Lung (tissue), 12 donors: ENCODE measurements around the gene MAGOH. TPM values are rescaled to one million over a fixed set of nuclear protein-coding genes. Genes with fewer than 3 reads are reported as not detected.

ENCODE experiments used
- ATAC-seq: fragments of 200-7000 bp; cut with Tn5 transposase; one replicate; pipeline ENCODE4 v1.9.1; 2020; ENCODE audit warnings: moderate number of reproducible peaks; ENCODE audit not compliant: insufficient read depth, low FRiP score
- DNase-seq, 3 donors: peaks; one replicate each; pipeline ENCODE4 v3.0.0-alpha.2; 2013 to 2017
- H3K27ac ChIP-seq, 2 donors: one replicate each; pipeline ENCODE4 v1.5.1; 2013; ENCODE audit warnings: mild to moderate bottlenecking in 2 of 2, moderate library complexity in 2 of 2, control low read depth in 1 of 2, inconsistent platforms in 1 of 2, low read depth in 1 of 2, low read length in 1 of 2
- H3K27me3 ChIP-seq, 3 donors: one replicate each; pipeline ENCODE4 v1.5.1; 2013; ENCODE audit warnings: low read length in 2 of 3; ENCODE audit not compliant: control insufficient read depth in 3 of 3, insufficient read depth in 3 of 3
- H3K36me3 ChIP-seq, 4 donors: one replicate each; pipeline ENCODE4 v1.5.1; 2013; ENCODE audit warnings: low read length in 4 of 4, mild to moderate bottlenecking in 1 of 4, moderate library complexity in 1 of 4; ENCODE audit not compliant: control insufficient read depth in 4 of 4, insufficient read depth in 4 of 4
- H3K4me1 ChIP-seq, 5 donors: one replicate each; pipeline ENCODE4 v1.5.1; 2013; ENCODE audit warnings: low read length in 5 of 5, mild to moderate bottlenecking in 2 of 5, moderate library complexity in 1 of 5; ENCODE audit not compliant: control insufficient read depth in 5 of 5, insufficient read depth in 5 of 5
- H3K4me3 ChIP-seq: one replicate; pipeline ENCODE4 v1.5.1; 2013; ENCODE audit warnings: mild to moderate bottlenecking, control low read depth, moderate library complexity
- H3K9ac ChIP-seq, 2 donors: one replicate each; pipeline ENCODE4 v1.5.1; 2013; ENCODE audit warnings: low read length in 2 of 2, control low read depth in 1 of 2; ENCODE audit not compliant: insufficient read depth in 1 of 2
- H3K9me3 ChIP-seq, 4 donors: one replicate each; pipeline ENCODE4 v1.5.1; 2013; ENCODE audit warnings: low read length in 3 of 4, mild to moderate bottlenecking in 1 of 4, moderate library complexity in 1 of 4; ENCODE audit not compliant: control insufficient read depth in 4 of 4, insufficient read depth in 3 of 4
- WGBS, 2 donors: extraction: QIAGEN DNeasy Blood & Tissue Kit; methylation state at CpG; one replicate each; pipeline ENCODE4 v1.1.7; 2013; 5-methylcytosine and 5-hydroxymethylcytosine counted together
- polyA plus RNA-seq, 2 donors: library from polyadenylated mRNA; stranded (reverse); fragments of 200-250 nt; gene quantifications; one replicate each; pipeline ENCODE4 v1.2.1, GENCODE V29; 2013
- total RNA-seq, 2 donors: library from RNA; depleted of rRNA in 1 of 2; stranded (reverse); fragments of >200 nt in 1 of 2; gene quantifications; one replicate each; pipeline ENCODE4 v1.2.1, GENCODE V29; 2014 to 2021
- TF ChIP-seq, protein P1 (sequence below): IDR thresholded peaks from 2 replicates; pipeline ENCODE4 v1.5.1; 2012; ENCODE audit warnings: mild to moderate bottlenecking; ENCODE audit errors: control extremely low read depth, extremely low read depth
- donor health status: control.
- donor health status: control.
- donor health status: Bipolar disorder and iron deficiency.
- donor health status: healthy.
- donor health status: DM: yes; HTN: yes; CAD: no.

MAGOH gene
- total and polyA plus RNA-seq, 4 donors: 33.0 to 141 (median 58.5) TPM

DNA sequence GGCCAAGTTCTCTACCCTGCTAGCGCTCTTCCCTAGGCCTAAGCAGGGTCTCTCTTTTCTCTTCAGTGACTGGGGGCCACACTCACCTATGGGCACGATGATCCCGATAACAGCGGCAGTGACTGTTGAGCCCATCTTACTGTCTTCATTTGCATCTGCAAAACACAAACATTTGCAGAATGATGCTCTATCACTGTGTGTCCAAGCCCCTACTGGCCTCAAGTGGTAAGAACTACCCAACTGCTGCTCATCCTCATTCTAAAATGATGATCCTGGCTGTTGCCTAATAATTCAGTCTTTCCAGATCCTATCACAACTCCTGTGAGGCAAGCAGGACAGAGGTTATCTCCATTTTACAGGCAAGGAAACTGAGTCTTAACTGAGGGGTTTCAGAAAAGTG, 16.7 kb upstream of the MAGOH start:
- Histone ChIP-seq H3K9ac (no peak overlapping the region), H3K4me3 (no peak overlapping the region), H3K27ac (no peak overlapping the region), H3K36me3 (peaks cover 0 to 7% (median 0%) of the 10 kb centered on the region in 4 donors), H3K9me3 (no peaks in the 10 kb centered on the region), H3K4me1 (peaks cover 0 to 8% (median 0%) of the 10 kb centered on the region in 5 donors), H3K27me3 (no peaks in the 10 kb centered on the region)
- TF ChIP-seq, protein P1, sequence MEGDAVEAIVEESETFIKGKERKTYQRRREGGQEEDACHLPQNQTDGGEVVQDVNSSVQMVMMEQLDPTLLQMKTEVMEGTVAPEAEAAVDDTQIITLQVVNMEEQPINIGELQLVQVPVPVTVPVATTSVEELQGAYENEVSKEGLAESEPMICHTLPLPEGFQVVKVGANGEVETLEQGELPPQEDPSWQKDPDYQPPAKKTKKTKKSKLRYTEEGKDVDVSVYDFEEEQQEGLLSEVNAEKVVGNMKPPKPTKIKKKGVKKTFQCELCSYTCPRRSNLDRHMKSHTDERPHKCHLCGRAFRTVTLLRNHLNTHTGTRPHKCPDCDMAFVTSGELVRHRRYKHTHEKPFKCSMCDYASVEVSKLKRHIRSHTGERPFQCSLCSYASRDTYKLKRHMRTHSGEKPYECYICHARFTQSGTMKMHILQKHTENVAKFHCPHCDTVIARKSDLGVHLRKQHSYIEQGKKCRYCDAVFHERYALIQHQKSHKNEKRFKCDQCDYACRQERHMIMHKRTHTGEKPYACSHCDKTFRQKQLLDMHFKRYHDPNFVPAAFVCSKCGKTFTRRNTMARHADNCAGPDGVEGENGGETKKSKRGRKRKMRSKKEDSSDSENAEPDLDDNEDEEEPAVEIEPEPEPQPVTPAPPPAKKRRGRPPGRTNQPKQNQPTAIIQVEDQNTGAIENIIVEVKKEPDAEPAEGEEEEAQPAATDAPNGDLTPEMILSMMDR: no peak
- WGBS, 2 donors: 99% methylated on average over 4 of the region's 4 CpGs
- DNase-seq (no peak), ATAC-seq (no peak)

DNA sequence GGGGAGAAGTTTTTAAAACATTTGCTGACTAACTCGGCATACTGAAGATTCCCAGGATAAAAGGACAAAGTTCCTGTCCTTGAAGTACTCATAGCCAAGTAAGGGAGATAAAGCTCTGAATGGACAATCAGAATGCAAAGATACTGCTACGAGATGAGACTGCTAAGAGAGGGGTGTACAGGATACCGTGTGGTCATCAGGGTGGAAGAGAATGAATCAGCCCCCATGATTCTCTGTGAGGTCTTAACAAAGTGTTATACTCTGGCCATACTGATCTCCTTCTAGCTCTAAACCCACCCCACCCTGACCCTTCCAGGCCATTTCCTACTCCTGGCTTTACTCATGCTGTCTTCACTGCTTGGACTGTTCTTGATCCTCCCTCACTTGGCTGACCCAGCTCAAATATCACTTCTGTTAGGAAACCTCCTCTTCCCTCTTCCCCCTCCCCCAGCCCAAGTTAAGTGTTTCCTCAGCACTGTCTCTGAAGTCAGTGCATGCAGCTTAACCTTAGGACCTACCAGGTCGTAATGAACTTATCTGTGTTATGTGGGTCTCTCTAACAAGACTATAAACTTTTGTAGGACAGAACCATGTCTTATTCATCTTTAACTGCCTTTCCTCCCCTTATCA, 15.8 kb upstream of the MAGOH start:
- TF ChIP-seq, protein P1: no peak
- DNase-seq (no peak), ATAC-seq (no peak)
- Histone ChIP-seq H3K27ac (no peak overlapping the region), H3K9me3 (no peaks in the 10 kb centered on the region), H3K4me1 (peaks cover 0 to 8% (median 0%) of the 10 kb centered on the region in 5 donors), H3K27me3 (no peaks in the 10 kb centered on the region), H3K36me3 (peaks cover 0 to 8% (median 0%) of the 10 kb centered on the region in 4 donors), H3K9ac (no peak overlapping the region), H3K4me3 (no peak overlapping the region)
- WGBS, 2 donors: 88 to 91% methylated on average over 4 of the region's 4 CpGs

DNA sequence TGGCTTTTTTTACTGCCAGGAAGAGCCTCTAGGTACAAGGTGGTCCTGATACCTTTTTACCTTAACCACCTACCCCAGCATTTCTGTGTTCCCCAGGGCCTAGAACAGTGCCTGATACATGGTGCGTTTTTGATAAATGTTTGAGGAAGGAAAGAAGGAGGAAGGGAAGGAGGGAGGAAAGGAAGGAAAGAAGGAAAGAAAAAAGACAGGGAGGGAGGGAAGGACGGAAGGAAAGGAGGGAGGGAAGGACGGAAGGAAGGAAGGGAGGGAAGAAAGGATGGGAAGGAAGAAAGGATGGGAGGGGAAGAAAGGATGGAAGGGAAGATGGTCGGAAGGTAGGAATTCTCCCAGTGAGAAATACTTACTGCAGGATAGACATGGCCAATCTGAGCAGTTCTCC, 12.0 kb upstream of the MAGOH start:
- Histone ChIP-seq H3K27me3 (no peaks in the 10 kb centered on the region), H3K4me3 (no peak overlapping the region), H3K9me3 (no peaks in the 10 kb centered on the region), H3K9ac (no peak overlapping the region), H3K4me1 (no peaks in the 10 kb centered on the region), H3K36me3 (peaks cover 0 to 4% (median 0%) of the 10 kb centered on the region in 4 donors), H3K27ac (no peak overlapping the region)
- WGBS, 2 donors: 84 to 88% methylated on average over 4 of the region's 4 CpGs
- DNase-seq (no peak), ATAC-seq (no peak)
- TF ChIP-seq, protein P1: no peak

DNA sequence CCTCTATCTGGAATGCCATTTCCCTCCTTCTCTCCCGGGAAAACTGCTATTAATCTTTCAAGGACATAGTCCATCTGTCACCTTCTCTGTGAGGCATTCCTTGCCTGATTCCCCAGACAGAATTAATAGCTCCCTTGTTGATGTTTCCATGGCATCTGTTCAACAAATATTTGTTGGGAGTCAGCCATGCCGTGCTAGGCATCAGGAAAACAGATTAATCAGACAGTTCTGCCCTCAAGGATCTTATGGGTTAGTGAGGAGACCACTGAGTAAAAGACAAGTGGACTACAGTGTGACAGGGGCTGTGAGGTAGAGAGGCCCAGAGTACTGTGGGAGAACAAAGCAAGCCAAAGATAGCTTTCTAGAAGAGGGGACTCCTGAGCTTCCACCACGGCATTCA, 11.4 kb upstream of the MAGOH start:
- peaks cover 0 to 3% (median 0%) of the 10 kb centered on the region in 4 donors for H3K36me3 ChIP-seq
- no peak overlapping the region for H3K9ac ChIP-seq
- no peak overlapping the region for H3K4me3 ChIP-seq
- no peak overlapping the region for H3K27ac ChIP-seq
- H3K4me1 ChIP-seq: no peaks in the 10 kb centered on the region
- H3K9me3 ChIP-seq: no peaks in the 10 kb centered on the region
- ATAC-seq (no peak), DNase-seq (no peak)
- TF ChIP-seq, protein P1: no peak
- H3K27me3 ChIP-seq: no peaks in the 10 kb centered on the region
- WGBS, 2 donors: 70 to 81% methylated on average over 3 of the region's 3 CpGs
